GM12878 (cell line): ENCODE results near the gene NPAS3. TPM values are rescaled to one million over a fixed set of nuclear protein-coding genes. Genes with fewer than 3 reads are reported as not detected.

Source experiments
- ATAC-seq: fragments of 200-7000 bp; cut with Tn5 transposase; 3 replicates; pipeline ENCODE4 v1.9.1; 2020; ENCODE audit warnings: mild to moderate bottlenecking, moderate library complexity
- BruUV-seq: library from RNA; stranded (reverse); fragments of 400-500 nt; replicated peaks from 2 replicates; lab custom pipeline; 2021; lab: Mats Ljungman, UMichigan
- CTCF ChIA-PET: fragments of 300-600 bp; sonication (Branson Sonifier 250); formaldehyde crosslinking; extraction: SDS; loops from one replicate; lab custom pipeline; 2021; ENCODE audit warnings: inconsistent platforms; lab: Yijun Ruan, JAX
- POLR2A ChIA-PET: fragments of 350-600 bp; formaldehyde crosslinking; extraction: SDS; loops from one replicate; lab custom pipeline; 2021; ENCODE audit warnings: inconsistent platforms; lab: Charles Lee
- RAD21 ChIA-PET: fragments of 300-600 bp; sonication (Branson Sonifier 250); formaldehyde crosslinking; loops from one replicate; lab custom pipeline; 2023; ENCODE audit warnings: antibody characterized with exemption; ENCODE audit not compliant: unreplicated experiment; lab: Charles Lee
- SMC1A ChIA-PET: fragments of 300-600 bp; sonication (Branson Sonifier 250); formaldehyde crosslinking; loops from one replicate; lab custom pipeline; 2023; ENCODE audit not compliant: unreplicated experiment, uncharacterized antibody; lab: Charles Lee
- DNase-seq: peaks from one replicate; pipeline ENCODE4 v3.0.0-alpha.2; 2011; ENCODE audit warnings: low read depth, low spot score
- FAIRE-seq: peaks from 3 replicates; lab custom pipeline; 2011; peaks lifted over from hg19 to GRCh38; lab: Jason Lieb, UNC
- H2AFZ ChIP-seq: 2 replicates; pipeline ENCODE4 v1.6.0; 2011; ENCODE audit warnings: low read depth, low read length, control low read depth; ENCODE audit not compliant: control insufficient read depth
- H3K27ac ChIP-seq: 2 replicates; pipeline ENCODE4 v1.5.1; 2011; ENCODE audit warnings: control low read depth; ENCODE audit not compliant: control insufficient read depth, insufficient read depth
- H3K27me3 ChIP-seq, 2 experiments: replicated peaks in 1 of 2; 2 replicates each; pipeline versions ENCODE4 v1.6.0 to v1.6.1; 2011; ENCODE audit warnings: low read length in 1 of 2; ENCODE audit not compliant: control insufficient read depth in 2 of 2, insufficient read depth in 2 of 2
- H3K36me3 ChIP-seq, 2 experiments: 2 replicates each; pipeline ENCODE4 v1.5.1; 2011; ENCODE audit warnings: low read length in 1 of 2; ENCODE audit not compliant: control insufficient read depth in 2 of 2, insufficient read depth in 2 of 2
- H3K4me1 ChIP-seq: 2 replicates; pipeline ENCODE4 v1.6.1; 2011; ENCODE audit warnings: mild to moderate bottlenecking, low read length, moderate library complexity, mixed read lengths; ENCODE audit not compliant: control insufficient read depth, insufficient read depth
- H3K4me2 ChIP-seq: 2 replicates; pipeline ENCODE4 v1.6.0; 2011; ENCODE audit warnings: control low read depth; ENCODE audit not compliant: control insufficient read depth, insufficient read depth
- H3K4me3 ChIP-seq: fragments of 200-600 bp; sonication (generic); 2 replicates; pipeline ENCODE4 v1.5.1; 2016
- H3K79me2 ChIP-seq: 2 replicates; pipeline ENCODE4 v1.6.0; 2011; ENCODE audit warnings: low read length; ENCODE audit not compliant: control insufficient read depth, insufficient read depth
- H3K9ac ChIP-seq: 2 replicates; pipeline ENCODE4 v1.8.0; 2011; ENCODE audit warnings: low read length, control low read depth, mixed read lengths; ENCODE audit not compliant: control insufficient read depth, insufficient read depth
- H3K9me3 ChIP-seq: replicated peaks from 3 replicates; pipeline ENCODE4 v1.5.1; 2011; ENCODE audit warnings: mild to moderate bottlenecking, low read length; ENCODE audit not compliant: control insufficient read depth, insufficient read depth
- H4K20me1 ChIP-seq: 2 replicates; pipeline ENCODE4 v1.6.0; 2011; ENCODE audit not compliant: control insufficient read depth, insufficient read depth
- CBFB ChIP-seq: IDR thresholded peaks from 2 replicates; pipeline ENCODE4 v1.6.1; 2016; ENCODE audit warnings: antibody characterized with exemption, low read depth
- CEBPB ChIP-seq, 2 experiments: fragments of 150-350 bp in 1 of 2; IDR thresholded peaks; 2 replicates each; pipeline ENCODE4 v1.6.1; 2012 to 2014; ENCODE audit warnings: low read depth in 2 of 2, low read length in 2 of 2, borderline replicate concordance in 1 of 2, inconsistent platforms in 1 of 2
- CHD2 ChIP-seq: IDR thresholded peaks from 2 replicates; pipeline ENCODE4 v1.6.1; 2011; ENCODE audit warnings: low read depth, low read length, improper control_type of control experiment, borderline replicate concordance
- CREB1 ChIP-seq: IDR thresholded peaks from 2 replicates; pipeline ENCODE4 v1.6.1; 2012; ENCODE audit warnings: low read depth, mild to moderate bottlenecking, inconsistent platforms
- NR2C1 ChIP-seq: fragments of 450-650 bp; IDR thresholded peaks from 2 replicates; pipeline ENCODE4 v1.6.1; 2017; ENCODE audit warnings: antibody characterized with exemption, mild to moderate bottlenecking, moderate library complexity
- SIN3A ChIP-seq: IDR thresholded peaks from 2 replicates; pipeline ENCODE4 v1.6.1; 2012; ENCODE audit warnings: low read depth, low read length, improper control_type of control experiment
- TARDBP ChIP-seq: IDR thresholded peaks from 2 replicates; pipeline ENCODE4 v1.6.1; 2016; ENCODE audit warnings: borderline replicate concordance
- WGBS: methylation state at CpG from one replicate; pipeline ENCODE4 v1.1.6; 2016; ENCODE audit warnings: low lambda C conversion rate; ENCODE audit not compliant: insufficient replicate concordance, insufficient coverage; ENCODE audit errors: missing lambda C conversion rate; 5-methylcytosine and 5-hydroxymethylcytosine counted together
- in situ Hi-C: fragments of 300-500 bp; cut with MboI; formaldehyde crosslinking; loops from 9 replicates; pipeline ENCODE4 v1.14.3; 2018; ENCODE audit warnings: mixed read lengths
- intact Hi-C: fragments of 100-400 bp; cut with micrococcal nuclease; formaldehyde crosslinking; loops from one replicate; pipeline ENCODE4 v1.14.2; 2022; ENCODE audit not compliant: unreplicated experiment
- polyA plus RNA-seq, 11 experiments: library from polyadenylated mRNA; depleted of rRNA in 4 of 11; unstranded in 6 of 11; stranded (reverse) in 5 of 11; fragments of >200 nt; fragmentation: Nextera tagmentation in 4 of 11; fragmentation: Illumina TruSeq in 1 of 11; extraction: Ambion mirVana in 4 of 11; extraction: Trizol in 1 of 11; gene quantifications; 1 replicate in 1 of 11; 2 replicates in 10 of 11; pipeline versions ENCODE4 v1.2.1 to v1.2.3, GENCODE V29; 2011 to 2016; ENCODE audit warnings: inconsistent platforms in 2 of 11, missing spikeins in 2 of 11, low read depth in 1 of 11
- total RNA-seq, 4 experiments: library from RNA; depleted of rRNA in 3 of 4; stranded (reverse); fragments of >200 nt in 3 of 4; fragmentation: Illumina TruSeq in 1 of 4; extraction: Trizol in 1 of 4; gene quantifications; 2 replicates each; pipeline versions ENCODE4 v1.2.1 to v1.2.3, GENCODE V29; 2013 to 2021
- TF ChIP-seq, protein P1 (sequence below): fragments of 450-650 bp; IDR thresholded peaks from 2 replicates; pipeline ENCODE4 v1.6.1; 2017; ENCODE audit warnings: mild to moderate bottlenecking, low read depth, inconsistent platforms; ENCODE audit not compliant: poor library complexity, severe bottlenecking

The NPAS3 gene
- total and polyA plus RNA-seq, 10 of the 15 experiments (the other 5 are each of a cell fraction or from before 2014, with no cell fraction given): under 0.01 to 2.7 (median 0.03) TPM; not detected in 6

- H3K4me1 ChIP-seq: no peaks in the 10 kb centered on the region
- no peak overlapping the region for H3K4me2 ChIP-seq
- SMC1A ChIA-PET: interaction anchor here (1.0 kb wide), 1 partner anchor 75 kb away, joined by 4 read pairs; no protein-coding TSS in a partner anchor
- POLR2A ChIA-PET: no interaction called here
- H3K36me3 ChIP-seq: no peaks in the 10 kb centered on the region
- no peaks in the 10 kb centered on the region for H3K9me3 ChIP-seq
- no peaks in the 10 kb centered on the region for H4K20me1 ChIP-seq
- in situ Hi-C loops (loop anchor here (10.0 kb wide), 1 partner anchor 861 kb away; no protein-coding TSS in a partner anchor), intact Hi-C loops (no loop called here)
- FAIRE-seq (no peak), ATAC-seq (no peak), DNase-seq (no peak)
- H3K79me2 ChIP-seq: no peaks in the 10 kb centered on the region
- H3K27me3 ChIP-seq: no peaks in the 10 kb centered on the region
- no peak overlapping the region for H2AFZ ChIP-seq
- no peak overlapping the region for H3K9ac ChIP-seq
- H3K27ac ChIP-seq: no peak overlapping the region
- CTCF ChIA-PET: interaction anchor here (0.7 to 1.6 kb wide), 3 partner anchors 11 to 190 kb away, joined by 3 read pairs; no protein-coding TSS in a partner anchor
- 2% methylated on average over 8 of the region's 8 CpGs for WGBS
- RAD21 ChIA-PET: no interaction called here
- TF ChIP-seq CREB1 (no peak), TARDBP (no peak), SIN3A (no peak), CHD2 (no peak), CEBPB (IDR thresholded peaks at IDR 0.05; ENCODE audit: borderline replicate concordance in 1 of 2, low read depth in 2 of 2, low read length in 2 of 2) (no peak), CBFB (no peak), NR2C1 (no peak)
- TF ChIP-seq, protein P1, sequence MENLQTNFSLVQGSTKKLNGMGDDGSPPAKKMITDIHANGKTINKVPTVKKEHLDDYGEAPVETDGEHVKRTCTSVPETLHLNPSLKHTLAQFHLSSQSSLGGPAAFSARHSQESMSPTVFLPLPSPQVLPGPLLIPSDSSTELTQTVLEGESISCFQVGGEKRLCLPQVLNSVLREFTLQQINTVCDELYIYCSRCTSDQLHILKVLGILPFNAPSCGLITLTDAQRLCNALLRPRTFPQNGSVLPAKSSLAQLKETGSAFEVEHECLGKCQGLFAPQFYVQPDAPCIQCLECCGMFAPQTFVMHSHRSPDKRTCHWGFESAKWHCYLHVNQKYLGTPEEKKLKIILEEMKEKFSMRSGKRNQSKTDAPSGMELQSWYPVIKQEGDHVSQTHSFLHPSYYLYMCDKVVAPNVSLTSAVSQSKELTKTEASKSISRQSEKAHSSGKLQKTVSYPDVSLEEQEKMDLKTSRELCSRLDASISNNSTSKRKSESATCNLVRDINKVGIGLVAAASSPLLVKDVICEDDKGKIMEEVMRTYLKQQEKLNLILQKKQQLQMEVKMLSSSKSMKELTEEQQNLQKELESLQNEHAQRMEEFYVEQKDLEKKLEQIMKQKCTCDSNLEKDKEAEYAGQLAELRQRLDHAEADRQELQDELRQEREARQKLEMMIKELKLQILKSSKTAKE: no peak
- no TSS peak for BruUV-seq
- H3K4me3 ChIP-seq: no peak overlapping the region
Observed at GRCh38 chr14:33435911-33436689, 497.4 kb downstream of the NPAS3 start.
